NCI-H524 treated with DMSO at 0.1 percent for 48 hours (cell line): ENCODE results near the gene DTD1.
A peak's percentile ranks its signal among the peaks of the same experiment; 100 is the strongest.
"Not testable (repeated sequence)": the region's sequence is repeated elsewhere in the genome, so short reads cannot be mapped to it uniquely, and the experiment has no call there.

Experiments used
- DNase-seq: peaks from one replicate; lab custom pipeline; 2025; lab: John Stamatoyannopoulos, UW

DTD1 gene

DNA sequence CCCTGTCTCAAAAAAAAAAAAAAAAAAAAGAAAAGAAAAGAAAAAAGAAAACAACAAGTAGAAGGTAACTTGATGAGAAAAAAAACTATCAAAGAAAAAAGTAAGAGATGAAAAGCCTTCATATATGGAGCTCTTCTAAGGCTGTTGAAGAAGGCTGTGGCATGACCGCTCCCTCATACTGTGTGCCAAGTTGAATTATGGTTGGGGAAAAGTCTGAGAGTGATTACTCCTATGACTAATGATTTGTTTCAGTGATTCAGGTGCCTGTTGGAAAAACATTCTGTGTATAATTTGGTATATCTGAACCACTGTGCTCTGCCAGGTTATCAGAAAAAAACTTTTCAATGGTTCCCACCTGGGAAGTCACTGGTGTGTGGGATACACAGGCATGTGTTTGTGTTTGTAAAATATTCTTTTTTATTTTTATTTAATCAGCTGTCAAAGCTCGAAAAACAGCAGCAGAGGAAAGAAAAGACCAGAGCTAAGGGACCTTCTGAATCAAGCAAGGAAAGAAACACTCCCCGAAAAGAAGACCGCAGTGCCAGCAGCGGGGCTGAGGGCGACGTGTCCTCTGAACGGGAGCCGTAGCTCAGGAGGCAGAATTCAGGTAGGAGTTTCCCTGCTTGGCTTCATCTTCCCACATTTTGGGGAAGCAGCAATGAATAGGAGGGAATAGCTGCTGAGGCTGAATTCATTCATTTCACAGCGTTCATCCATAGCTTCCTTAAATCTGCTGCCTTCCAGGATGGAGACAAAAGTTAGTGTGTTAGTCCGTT lies 156.0 kb downstream of the DTD1 start:
- no peak for DNase-seq

DNA sequence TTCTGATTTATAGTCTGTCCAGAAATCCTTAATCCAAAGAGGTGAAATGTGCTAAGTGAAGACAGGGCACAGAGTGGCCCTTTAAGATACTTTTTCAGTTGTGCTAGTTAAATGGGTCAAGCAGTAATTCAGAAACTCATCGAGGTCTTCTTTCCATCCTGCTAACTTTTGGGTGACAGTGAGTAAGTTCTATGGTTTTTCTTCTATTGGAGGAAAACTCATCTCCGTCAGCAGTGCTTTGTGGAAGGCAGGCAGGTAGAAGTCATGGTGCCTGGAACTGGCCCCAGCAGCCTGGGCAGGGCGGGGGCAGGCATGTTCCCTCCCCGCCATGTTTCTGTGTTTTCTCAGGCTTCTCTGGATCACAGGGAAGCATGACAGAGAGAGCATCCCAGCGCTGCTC lies 159.2 kb downstream of the DTD1 start:
- no peak for DNase-seq

DNA sequence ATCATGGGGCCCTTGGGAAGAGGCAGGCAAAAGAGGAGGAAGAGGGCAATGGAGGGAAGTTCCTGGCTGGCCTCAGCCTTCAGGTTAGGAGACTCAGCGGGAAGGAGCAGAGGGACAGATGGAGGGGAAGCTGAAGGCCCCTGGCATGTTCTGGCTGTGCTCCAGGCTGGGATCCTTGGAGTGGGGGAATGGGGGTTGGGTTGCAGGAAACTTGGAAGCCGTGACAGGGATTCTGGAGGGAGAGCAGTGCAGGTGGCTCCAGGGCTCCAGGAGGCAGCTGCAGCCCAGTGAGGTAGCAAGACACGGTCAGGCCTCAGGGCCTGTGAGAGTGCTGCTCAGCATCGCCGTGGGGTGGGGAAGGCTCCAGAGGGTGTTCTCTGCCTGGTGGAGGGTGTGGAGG lies 161.1 kb downstream of the DTD1 start:
- peak; percentile 85 for DNase-seq

DNA sequence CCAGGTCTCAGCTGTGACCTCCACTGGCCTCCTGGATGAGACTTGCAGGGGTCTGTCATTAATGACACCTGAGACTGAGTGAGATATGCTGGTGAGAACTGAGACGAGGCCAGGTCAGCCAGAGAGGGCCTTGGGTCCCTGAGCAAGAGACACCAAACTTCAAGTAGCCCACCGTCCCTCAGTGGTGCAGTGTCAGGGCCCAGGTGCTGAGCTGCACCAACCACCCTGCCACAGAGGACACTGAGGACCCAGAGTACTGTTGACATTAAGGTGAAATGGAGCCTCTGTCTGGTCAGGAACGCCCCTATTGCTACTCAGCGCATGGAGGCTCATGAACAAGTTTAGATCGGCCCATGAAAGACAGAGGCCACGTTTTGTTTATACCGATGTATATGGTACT lies 161.7 kb downstream of the DTD1 start:
- DNase-seq: no peak

DNA sequence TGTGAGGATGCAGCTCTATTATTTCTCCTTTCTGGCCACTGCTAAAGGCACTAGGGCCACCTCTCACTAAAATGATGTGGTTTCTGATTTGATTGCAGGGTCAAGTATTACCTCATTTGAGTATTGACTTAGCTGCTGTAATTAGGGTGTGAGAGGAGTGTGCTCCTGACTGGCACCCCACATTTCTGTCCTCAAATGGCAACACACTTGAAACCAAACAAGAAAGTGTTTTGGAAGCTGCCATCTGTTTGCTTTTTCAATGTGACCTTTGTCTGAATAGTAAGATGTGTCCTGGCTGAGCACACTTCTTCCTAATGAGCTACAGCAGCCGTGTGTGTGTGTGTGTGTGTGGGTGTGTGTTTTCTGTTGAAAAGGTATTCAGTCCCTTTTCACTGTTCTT lies 162.9 kb downstream of the DTD1 start:
- peak; percentile 62 for DNase-seq

DNA sequence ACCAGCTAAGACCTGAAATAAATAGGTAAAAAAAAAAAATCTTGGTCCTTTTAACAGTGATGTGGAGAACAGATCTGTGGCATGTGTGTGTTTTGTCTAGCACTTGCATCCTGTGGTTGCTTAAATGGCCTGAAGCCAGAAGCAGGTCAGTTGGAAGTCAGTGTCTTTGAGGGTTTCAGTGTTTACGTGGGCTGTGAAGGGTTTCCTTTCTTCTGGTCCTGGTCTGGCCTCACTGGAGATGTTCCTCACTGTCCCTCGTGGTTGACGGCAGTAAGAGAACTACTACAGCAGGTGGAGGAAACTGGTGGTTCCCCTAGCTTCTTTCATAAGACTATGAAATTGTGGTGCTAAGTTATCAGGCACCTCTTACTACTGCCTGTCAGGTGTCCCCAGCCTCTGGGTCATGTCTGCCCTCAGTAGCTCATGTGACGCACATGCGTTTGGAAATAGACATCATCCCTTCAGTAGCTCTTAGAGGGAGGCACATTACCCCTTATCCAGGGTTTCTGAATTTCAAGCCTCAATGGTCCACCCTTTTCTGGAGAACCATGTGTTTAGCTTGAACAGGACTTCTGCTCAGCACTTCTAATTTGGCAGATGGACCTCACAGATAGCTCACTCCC lies 166.3 kb downstream of the DTD1 start:
- no peak for DNase-seq

DNA sequence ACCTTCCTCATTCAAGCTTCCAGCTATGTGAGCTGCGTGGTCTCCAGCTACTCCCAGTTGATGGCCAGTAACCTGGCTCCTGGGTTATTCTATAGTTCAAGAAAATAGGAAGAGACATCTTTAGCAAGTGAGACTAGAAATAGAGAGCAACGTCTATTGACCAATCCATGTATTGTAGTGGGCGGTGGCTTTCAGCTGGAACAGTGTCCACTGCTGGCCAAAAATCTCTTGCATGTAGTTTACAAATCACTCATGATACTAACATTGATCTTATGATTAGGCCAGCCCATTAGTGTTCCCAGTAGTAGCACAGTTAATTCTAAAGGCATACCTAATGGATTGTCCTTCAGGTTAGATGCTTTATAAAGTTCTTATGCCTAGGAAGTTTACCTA lies 166.8 kb downstream of the DTD1 start:
- no peak for DNase-seq

DNA sequence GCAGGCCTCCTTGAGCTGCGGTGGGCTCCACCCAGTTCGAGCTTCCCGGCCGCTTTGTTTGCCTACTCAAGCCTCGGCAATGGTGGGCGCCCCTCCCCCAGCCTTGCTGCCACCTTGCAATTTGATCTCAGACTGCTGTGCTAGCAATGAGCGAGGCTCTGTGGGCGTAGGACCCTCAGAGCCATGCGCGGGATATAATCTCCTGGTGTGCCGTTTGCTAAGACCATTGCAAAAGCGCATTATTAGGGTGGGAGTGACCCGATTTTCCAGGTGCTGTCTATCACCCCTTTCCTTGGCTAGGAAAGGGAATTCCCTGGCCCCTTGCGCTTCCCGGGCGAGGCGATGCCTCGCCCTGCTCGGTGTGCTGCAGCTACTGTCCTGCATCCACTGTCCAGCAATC lies 173.0 kb downstream of the DTD1 start:
- DNase-seq: not testable (repeated sequence)

DNA sequence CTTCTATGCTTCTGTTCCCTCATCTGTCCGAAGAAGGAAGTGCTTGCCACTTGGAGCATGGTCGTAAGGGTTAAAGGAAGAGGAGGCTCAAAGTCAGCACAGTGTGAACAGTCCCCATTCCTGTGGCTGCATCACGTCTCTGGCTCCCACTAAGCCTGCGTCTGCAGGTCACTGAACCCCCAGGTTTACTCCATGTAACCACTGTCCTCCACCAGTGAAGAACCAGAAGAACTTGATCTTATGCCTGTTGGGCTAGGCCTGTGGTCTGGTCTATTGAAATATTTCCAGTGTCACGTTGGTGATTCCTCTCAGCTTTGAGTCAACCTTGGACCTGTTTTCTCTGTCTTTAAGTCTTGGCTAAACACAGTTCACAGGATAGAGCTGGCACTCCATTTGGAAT lies 179.8 kb downstream of the DTD1 start:
- no peak for DNase-seq

DNA sequence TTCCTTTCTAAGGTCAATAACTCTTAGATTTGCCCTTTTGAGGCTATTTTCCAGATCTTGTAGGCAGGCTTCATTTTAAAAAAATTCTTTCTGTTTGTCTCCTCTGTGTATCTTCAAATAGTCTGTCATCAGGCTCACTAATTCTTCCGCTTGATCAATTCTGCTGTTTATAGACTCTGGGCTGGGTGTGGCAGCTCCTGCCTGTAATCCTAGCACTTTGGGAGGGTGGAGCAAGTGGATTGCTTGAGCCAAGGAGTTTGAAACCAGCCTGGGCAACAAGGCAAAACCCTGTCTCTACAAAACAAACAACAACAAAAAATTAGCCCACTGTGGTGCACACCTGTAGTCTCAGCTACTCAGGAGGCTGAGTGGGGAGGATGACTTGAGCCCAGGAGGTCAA lies 185.7 kb downstream of the DTD1 start:
- DNase-seq: no peak

DNA sequence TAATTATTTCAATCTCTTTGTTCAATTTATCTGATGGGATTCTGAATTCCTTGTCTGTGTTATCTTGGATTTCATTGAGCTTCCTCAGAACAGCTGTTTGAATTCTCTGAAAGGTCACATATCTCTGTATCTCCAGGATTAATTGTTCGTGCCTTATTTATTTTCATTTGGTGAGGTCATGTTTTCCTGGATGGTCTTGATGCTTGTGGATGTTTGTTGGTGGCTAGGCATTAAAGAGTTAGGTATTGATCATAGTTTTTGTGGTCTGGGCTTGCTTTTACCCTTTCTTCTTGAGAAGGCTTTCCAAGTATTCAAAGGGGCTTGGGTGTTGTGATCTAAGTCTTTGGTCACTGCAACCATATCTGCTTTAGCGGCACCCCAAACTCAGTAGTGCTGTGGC lies 186.4 kb downstream of the DTD1 start:
- no peak for DNase-seq

DNA sequence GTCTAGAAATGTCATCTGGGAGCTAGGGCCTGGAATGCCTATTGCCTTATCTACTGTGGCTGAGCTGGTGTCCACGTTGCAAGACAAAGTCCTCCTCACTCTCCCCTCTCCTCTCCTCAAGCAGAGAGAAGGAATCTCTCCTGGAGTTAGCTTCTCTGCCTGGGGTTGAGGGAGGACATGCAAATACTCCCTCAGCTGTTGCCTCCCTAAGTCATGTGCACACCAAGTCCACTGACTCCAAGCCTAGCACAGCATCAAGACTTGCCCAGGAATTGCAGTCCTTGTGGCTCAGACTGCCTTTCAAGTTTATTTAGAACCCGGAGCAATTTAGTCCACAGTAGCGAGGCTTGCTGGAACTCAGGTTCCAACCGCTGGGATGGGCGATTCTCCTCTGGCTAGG lies 187.8 kb downstream of the DTD1 start:
- no peak for DNase-seq

DNA sequence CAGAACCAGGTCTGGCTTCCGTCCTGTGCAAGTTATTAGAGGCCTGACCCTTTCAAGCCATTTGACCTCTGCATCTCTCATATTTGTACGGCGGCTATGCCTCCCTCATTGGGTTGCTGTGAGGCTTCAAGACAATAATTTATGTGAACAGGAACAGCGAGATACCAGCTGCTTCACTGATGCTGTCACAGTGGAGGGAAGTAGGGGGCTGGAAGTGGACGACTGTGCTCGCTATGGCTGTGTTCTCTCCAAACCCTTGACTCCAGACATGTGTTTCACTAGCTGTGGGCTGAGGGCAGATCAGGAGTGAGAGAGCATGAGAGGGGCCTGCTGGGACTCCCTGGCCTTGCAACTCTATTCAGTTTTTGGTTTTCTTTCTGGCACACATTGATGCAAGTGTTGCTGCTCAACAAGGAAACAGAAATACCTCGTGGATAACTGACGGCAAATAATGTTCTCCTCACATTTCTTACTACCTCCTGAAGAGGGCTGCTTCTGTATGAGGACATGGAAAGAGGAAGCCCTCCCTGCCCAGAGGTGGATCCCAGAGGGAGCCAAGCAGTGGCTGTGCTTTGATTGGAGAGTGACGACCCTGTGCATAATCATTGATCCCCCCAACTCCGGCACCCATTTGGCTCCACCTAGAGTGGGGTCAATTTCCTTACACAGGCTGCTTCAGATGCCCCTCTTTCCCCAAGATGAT lies 191.0 kb downstream of the DTD1 start:
- no peak for DNase-seq

DNA sequence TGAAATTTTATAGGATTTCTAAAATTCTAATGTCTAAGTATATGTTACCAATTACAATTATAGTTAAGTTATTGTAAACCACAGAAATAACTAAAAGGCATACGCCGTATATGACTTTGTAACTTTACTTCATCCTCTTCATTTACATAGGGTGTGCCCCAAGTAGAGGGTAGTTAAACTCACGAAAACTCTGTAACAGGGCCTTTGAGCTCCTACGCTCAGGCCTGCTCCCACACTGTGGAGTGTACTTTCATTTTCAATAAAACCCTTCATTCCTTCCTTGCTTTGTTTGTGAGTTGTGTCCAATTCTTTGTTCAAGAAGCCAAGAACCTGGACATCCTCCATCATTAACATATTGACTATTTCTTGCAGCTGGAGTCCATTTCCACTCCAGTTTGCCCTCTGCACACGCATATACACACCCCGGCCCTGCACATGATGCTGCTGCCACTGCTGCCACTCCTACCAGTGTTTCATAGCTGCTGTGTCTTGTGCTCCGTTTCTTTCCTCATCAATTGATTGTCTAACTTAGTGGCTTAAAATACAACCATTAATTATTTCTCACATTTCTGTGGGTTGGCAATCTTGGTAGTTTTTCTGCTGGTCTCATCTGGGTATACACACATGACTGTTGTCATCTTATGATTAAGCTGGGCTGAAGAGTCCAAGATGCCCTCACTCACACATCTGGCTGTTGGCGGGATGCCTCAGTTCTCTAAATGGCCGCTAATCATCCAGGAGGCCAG lies 192.7 kb downstream of the DTD1 start:
- DNase-seq: no peak

DNA sequence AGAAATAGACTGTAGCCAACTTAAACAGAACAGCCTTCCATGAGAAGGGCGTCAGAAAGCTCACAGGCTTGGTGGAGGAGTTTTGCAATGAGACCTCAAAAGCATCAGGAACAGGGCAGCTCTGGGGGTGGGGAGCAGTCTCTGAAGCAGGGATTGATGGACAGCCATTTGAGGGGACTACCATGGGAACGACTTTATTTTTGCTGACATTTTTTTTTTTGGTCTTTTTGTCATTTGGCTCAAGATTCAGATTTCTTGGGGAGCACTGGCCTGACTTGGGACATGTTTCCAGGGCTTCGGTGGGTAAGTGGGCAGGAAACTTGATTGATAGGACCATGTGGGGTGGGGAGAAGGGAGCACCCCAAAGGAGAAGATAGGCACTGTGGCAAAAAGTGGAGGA lies 193.7 kb downstream of the DTD1 start:
- DNase-seq: no peak

DNA sequence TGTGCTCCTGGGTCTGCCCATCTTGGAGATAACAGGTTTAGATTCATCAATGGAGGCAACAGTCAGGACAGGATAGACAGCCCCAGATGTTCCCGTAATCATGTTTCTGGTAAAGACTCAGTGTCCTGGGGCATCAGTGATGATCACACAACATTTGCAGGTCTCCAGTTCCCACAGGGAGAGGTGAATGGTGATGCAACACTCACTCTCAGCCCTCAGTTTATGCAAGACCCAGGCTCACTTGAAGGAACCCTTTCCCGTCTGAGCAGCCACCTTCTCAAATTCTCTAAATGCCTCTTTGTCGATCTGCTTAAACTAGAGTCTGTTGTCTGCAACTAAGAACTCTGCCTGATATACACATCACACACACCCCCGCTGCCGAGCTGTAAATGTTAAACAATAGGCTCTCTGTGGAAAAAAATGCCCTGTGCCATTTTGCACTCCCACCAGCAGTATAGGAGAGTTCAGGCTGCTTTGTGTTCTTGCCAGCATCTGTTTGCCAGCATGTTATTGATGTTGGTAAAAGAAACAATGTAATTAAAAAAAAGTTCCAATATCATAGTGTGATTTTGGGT lies 195.6 kb downstream of the DTD1 start:
- no peak for DNase-seq

DNA sequence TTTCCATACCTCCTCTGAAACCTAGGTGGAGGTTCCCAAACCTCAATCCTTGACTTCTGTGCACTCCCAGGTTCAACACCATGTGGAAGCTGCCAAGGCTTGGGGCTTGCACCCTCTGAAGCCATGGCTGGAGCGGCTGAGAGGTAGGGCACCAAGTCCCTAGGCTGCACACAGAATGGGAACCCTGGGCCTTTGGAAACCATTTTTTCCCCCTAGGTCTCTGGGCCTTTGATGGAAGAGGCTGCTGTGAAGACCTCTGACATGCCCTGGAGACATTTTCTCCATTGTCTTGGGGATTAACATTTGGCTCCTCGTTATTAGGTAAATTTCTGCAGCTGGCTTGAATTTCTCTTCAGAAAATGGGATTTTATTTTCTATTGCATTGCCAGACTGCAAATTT lies 199.2 kb downstream of the DTD1 start:
- not testable (repeated sequence) for DNase-seq

DNA sequence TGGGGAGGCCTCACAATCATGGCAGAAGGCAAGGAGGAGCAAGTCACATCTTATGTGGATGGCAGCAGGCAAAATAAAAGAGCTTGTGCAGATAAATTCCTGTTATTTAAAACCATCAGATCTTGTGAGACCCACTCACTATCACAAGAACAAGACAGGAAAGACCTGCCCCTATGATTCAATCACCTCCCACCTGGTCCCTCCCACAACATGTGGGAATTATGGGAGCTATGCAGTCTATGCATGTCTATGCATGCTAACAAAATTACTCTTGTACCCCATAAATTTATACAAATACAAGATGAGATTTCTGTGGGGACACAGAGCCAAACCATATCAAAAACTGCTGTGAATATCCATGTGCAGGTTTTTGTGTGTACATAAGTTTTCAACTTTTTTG lies 200.2 kb downstream of the DTD1 start:
- no peak for DNase-seq

DNA sequence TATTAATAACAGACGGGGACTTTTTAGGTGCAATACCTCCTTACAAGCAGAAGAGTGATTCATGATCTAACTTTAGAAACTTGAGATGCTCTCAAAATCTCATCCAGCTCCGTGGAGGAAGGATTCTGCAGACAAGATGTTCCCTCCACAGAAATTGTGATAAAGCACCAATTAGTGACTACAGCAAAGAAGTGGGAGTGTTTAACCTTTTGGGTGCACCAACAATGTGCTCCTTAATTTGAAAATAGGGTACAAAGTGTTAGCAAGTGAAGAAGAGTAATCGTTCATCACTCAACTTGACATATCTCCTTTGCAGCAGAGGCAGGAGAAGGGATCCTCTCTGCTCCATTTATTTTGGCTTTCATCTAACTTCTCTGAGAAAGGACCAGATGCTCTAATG lies 202.9 kb downstream of the DTD1 start:
- DNase-seq: no peak

DNA sequence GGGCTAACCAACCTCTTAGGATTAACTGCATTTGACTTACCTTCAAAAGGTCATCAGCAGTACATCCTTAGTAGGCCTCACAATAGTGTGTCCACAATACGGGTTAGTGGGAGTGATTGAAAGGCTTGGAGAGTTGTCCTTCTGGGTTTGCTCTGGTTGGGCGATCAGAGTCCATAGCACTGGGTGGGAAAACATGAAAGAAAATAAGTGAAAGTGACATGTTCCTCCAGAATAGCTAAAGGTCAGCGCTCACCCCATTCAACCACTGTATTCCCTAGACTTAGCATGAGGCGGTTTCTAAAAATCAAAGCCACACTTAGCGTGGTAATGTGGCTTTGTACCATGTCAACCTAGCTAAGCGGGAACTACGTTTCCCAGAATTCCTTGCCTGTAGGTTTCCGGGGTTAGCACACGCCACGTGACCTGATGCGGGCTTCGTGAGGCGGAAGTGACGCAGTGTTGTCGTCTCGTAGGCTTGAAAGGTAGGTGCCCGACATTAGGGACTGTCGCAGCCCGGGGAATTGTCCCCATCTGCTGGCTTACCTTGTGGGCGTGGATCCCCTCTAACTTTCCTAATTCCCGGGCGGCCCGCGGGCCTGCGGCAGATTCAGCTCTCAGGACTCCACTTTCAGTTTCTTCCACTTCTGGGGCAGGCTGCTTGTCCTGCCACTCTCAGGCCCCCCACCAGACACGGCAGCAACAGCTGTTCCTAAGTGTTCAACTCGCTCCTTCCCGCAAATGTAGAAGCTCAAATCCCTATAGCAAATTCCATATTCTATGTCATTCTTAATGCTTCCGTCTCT lies 206.0 kb downstream of the DTD1 start:
- DNase-seq: peak; percentile 80

DNA sequence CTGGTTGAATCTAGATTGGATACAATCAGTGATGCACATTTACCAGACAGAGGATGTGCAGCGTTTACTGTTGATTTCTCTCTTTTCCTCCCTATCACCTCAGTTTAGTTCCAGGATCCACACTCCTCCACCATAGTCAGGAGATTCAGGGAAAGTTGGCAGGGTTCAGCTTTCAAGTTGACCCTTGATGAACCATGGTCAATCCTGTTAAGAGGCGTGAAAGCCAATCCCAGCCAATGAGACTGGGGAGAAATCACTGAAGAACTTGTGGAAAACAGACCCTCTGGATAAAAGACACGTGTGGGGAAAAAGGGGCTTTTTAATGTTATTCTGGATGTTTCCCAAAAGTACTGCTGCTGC lies 206.6 kb downstream of the DTD1 start:
- no peak for DNase-seq

DNA sequence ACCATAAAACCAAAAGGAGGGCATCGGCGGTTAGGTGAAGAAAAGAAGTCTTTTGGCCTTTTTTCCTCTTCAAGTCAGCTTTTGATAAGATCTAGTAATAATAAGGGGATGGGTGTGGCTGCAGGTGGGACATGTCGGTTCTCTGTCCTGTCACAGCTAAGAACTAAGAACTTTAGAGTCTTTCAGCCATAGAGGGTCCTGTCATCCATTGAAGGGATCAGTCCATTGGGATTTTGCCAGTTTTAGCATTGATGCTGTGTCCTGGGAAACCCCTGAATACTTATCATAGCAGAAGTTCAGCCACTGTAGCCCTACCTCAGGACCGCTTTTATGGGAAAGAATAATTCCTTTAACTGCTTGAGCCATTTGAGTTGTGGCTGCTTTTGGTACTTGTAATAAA lies 207.5 kb downstream of the DTD1 start:
- DNase-seq: no peak
